Spleen (tissue), 11 donors: ENCODE data around the gene GALNTL6. TPM values are rescaled to one million over a fixed set of nuclear protein-coding genes. Genes with fewer than 3 reads are reported as not detected.

Experiments
- DNase-seq: peaks from one replicate; pipeline ENCODE4 v3.0.0-alpha.2; 2020
- H3K27ac ChIP-seq, 8 donors: fragments of 200-600 bp; sonication (generic) in 7 of 8; 1 replicate in 4 of 8; 2 replicates in 4 of 8; pipeline versions ENCODE4 v1.5.0 to v1.8.0; 2016 to 2021; ENCODE audit warnings: inconsistent platforms in 4 of 8, mild to moderate bottlenecking in 4 of 8, moderate library complexity in 1 of 8
- H3K27me3 ChIP-seq, 7 donors: fragments of 200-600 bp; sonication (generic) in 6 of 7; replicated peaks in 1 of 7; 1 replicate in 4 of 7; 2 replicates in 3 of 7; pipeline versions ENCODE4 v1.5.0 to v1.8.0; 2016 to 2021; ENCODE audit warnings: inconsistent platforms in 3 of 7, mild to moderate bottlenecking in 1 of 7
- H3K36me3 ChIP-seq, 6 donors: fragments of 200-600 bp; sonication (generic) in 5 of 6; 1 replicate in 4 of 6; 2 replicates in 2 of 6; pipeline versions ENCODE4 v1.5.0 to v1.8.0; 2016 to 2021; ENCODE audit warnings: inconsistent platforms in 2 of 6
- H3K4me1 ChIP-seq, 6 donors: fragments of 200-600 bp; sonication (generic) in 5 of 6; 1 replicate in 3 of 6; 2 replicates in 3 of 6; pipeline versions ENCODE4 v1.5.0 to v1.8.0; 2016 to 2021; ENCODE audit warnings: inconsistent platforms in 3 of 6
- H3K4me3 ChIP-seq, 8 donors: fragments of 200-600 bp; sonication (generic) in 7 of 8; 1 replicate in 4 of 8; 2 replicates in 4 of 8; pipeline versions ENCODE4 v1.5.0 to v1.8.0; 2016 to 2021; ENCODE audit warnings: inconsistent platforms in 4 of 8, mild to moderate bottlenecking in 4 of 8, moderate library complexity in 2 of 8
- H3K9me3 ChIP-seq, 8 donors: fragments of 200-600 bp; sonication (generic) in 7 of 8; 1 replicate in 4 of 8; 2 replicates in 4 of 8; pipeline versions ENCODE4 v1.5.0 to v1.8.0; 2016 to 2021; ENCODE audit warnings: inconsistent platforms in 4 of 8
- POLR2A ChIP-seq, 3 donors: fragments of 450-650 bp; IDR thresholded peaks; one replicate each; pipeline ENCODE4 v1.5.1; 2017; ENCODE audit warnings: antibody characterized with exemption in 3 of 3, mild to moderate bottlenecking in 1 of 3
- POLR2AphosphoS5 ChIP-seq, 3 donors: sonication (generic); formaldehyde crosslinking; IDR thresholded peaks; one replicate each; pipeline ENCODE4 v1.5.1; 2017; ENCODE audit warnings: antibody characterized with exemption in 3 of 3
- WGBS, 5 donors: extraction: QIAGEN DNeasy Blood & Tissue Kit in 3 of 5; methylation state at CpG; one replicate each; pipeline versions ENCODE4 v1.1.5 to v1.1.7; 2013 to 2018; 5-methylcytosine and 5-hydroxymethylcytosine counted together
- intact Hi-C: fragments of 100-400 bp; cut with DNase I; formaldehyde crosslinking; loops from one replicate; pipeline ENCODE4 v1.15.0; 2023; ENCODE audit warnings: low total_unique reads
- polyA plus RNA-seq, 3 donors: library from polyadenylated mRNA; stranded (reverse); fragments of 200-250 nt; gene quantifications; one replicate each; pipeline ENCODE4 v1.2.1, GENCODE V29; 2013
- total RNA-seq, 7 donors: library from RNA; depleted of rRNA in 3 of 7; stranded (reverse); fragments of >200 nt in 3 of 7; fragmentation: NEBNext Ultra II Directional in 4 of 7; extraction: Animal tissue kit (Norgen Biotek cat#: 25700) in 4 of 7; gene quantifications; one replicate each; pipeline versions ENCODE4 v1.1.0 to v1.2.1, GENCODE V29; 2016 to 2021
- TF ChIP-seq, protein P1 (sequence below), 11 experiments: fragments of 200-600 bp in 7 of 11; fragments of 450-650 bp in 4 of 11; sonication (generic) in 4 of 11; IDR thresholded peaks in 8 of 11; conservative IDR thresholded peaks in 3 of 11; 1 replicate in 7 of 11; 2 replicates in 4 of 11; pipeline versions ENCODE4 v1.4.0 to v1.8.0; 2016 to 2021; ENCODE audit warnings: antibody characterized with exemption in 11 of 11, inconsistent platforms in 4 of 11, mild to moderate bottlenecking in 1 of 11
- donor health status: healthy with polysubstance abuse.
- donor health status: DM: no; HTN: no; CAD: no; lungs with moderate emphysema.
- donor health status: DM: no; HTN: no; CAD: no.
- donor health status: Bipolar disorder and iron deficiency.
- donor health status: healthy.
- donor health status: DM: no; HTN: no; CAD: no.
- donor health status: DM: yes; HTN: yes; CAD: no.

Gene GALNTL6
- total and polyA plus RNA-seq, 10 donors: 3.2 to 12.5 (median 7.1) TPM

DNA sequence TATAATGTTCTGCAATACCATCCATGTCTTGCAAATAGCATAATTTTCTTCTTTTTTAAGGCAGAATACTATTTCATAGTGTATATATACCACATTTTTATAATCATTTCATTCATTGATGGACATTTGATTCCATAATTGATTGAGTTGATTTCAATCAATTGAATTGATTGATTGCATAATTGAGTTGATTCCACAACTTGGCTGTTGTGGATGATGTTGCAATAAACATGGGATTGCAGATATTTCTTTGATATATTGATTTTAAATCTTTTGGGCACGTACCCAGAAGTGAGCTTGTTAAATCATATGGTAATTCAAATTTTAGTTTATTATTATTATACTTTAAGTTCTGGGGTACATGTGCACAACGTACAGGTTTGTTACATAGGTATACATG lies 232.8 kb downstream of the GALNTL6 start:
- WGBS, 5 donors: 77 to 92% (median 82%) methylated on average over 2 of the region's 2 CpGs
- DNase-seq: no peak
- intact Hi-C loops: no loop called here
- H3K4me3 ChIP-seq: no peak overlapping the region
- H3K9me3 ChIP-seq: peaks cover 0 to under 1% (median 0%) of the 10 kb centered on the region in 8 donors
- no peak overlapping the region for H3K27ac ChIP-seq
- H3K27me3 ChIP-seq: no peaks in the 10 kb centered on the region
- TF ChIP-seq POLR2A (IDR thresholded peaks at IDR 0.05) (no peak), POLR2AphosphoS5 (IDR thresholded peaks at IDR 0.05) (no peak)
- TF ChIP-seq, protein P1, sequence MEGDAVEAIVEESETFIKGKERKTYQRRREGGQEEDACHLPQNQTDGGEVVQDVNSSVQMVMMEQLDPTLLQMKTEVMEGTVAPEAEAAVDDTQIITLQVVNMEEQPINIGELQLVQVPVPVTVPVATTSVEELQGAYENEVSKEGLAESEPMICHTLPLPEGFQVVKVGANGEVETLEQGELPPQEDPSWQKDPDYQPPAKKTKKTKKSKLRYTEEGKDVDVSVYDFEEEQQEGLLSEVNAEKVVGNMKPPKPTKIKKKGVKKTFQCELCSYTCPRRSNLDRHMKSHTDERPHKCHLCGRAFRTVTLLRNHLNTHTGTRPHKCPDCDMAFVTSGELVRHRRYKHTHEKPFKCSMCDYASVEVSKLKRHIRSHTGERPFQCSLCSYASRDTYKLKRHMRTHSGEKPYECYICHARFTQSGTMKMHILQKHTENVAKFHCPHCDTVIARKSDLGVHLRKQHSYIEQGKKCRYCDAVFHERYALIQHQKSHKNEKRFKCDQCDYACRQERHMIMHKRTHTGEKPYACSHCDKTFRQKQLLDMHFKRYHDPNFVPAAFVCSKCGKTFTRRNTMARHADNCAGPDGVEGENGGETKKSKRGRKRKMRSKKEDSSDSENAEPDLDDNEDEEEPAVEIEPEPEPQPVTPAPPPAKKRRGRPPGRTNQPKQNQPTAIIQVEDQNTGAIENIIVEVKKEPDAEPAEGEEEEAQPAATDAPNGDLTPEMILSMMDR (IDR thresholded peaks at IDR 0.05 in 8 of 11, conservative IDR thresholded peaks at IDR 0.05 in 3 of 11): no peak
- H3K36me3 ChIP-seq: no peaks in the 10 kb centered on the region
- no peaks in the 10 kb centered on the region for H3K4me1 ChIP-seq

DNA sequence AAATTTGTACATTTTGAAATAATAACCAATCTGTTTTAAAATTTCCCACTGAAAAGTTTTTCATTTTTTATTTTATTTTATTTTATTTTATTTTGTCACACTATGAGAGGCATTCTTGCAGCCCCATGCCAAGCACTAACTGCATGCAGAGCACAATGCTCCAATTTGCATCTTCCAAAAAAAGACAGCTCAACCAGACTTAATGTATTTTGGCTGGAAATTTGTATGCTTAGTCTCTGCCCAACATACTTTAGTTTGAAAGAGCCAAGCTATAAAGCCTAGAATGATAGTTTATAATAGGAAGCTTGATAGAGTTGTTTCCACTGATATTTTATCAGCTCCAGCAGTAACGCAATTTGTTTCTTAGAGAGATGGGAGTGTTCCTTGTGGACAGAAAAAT lies 235.5 kb downstream of the GALNTL6 start:
- Histone ChIP-seq H3K27me3 (no peaks in the 10 kb centered on the region), H3K9me3 (peaks cover 0 to 5% (median 0%) of the 10 kb centered on the region in 8 donors), H3K36me3 (no peaks in the 10 kb centered on the region), H3K27ac (no peak overlapping the region), H3K4me3 (no peak overlapping the region), H3K4me1 (no peaks in the 10 kb centered on the region)
- intact Hi-C loops: no loop called here
- DNase-seq: no peak
- 73 to 91% (median 84%) methylated on average over 1 of the region's 1 CpG for WGBS, 5 donors
- TF ChIP-seq, protein P1 (IDR thresholded peaks at IDR 0.05 in 8 of 11, conservative IDR thresholded peaks at IDR 0.05 in 3 of 11): no peak
- TF ChIP-seq POLR2AphosphoS5 (IDR thresholded peaks at IDR 0.05) (no peak), POLR2A (IDR thresholded peaks at IDR 0.05) (no peak)

DNA sequence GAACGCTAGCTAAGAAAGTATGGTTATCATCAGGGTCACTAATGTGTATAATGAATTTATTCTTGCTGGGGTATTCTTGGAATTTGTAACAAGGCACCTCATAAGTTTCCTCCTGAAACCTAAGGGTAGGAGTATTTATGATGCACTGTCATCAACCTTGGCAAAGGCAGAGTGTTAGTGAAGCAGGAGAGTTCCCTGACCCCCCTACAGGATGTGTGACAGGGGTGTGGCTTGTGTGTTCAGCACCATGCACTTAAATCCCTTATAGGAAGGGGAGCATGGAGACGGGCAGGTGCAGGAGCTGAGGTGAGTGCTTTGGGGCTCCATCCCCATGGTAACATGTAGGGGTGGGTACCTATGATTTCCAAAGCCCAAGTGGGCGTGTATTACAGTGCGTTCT lies 237.7 kb downstream of the GALNTL6 start:
- WGBS, 5 donors: 73 to 93% (median 82%) methylated on average over 4 of the region's 4 CpGs
- no peaks in the 10 kb centered on the region for H3K4me1 ChIP-seq
- no peak overlapping the region for H3K4me3 ChIP-seq
- intact Hi-C loops: no loop called here
- TF ChIP-seq POLR2A (IDR thresholded peaks at IDR 0.05) (no peak), POLR2AphosphoS5 (IDR thresholded peaks at IDR 0.05) (no peak)
- TF ChIP-seq, protein P1 (IDR thresholded peaks at IDR 0.05 in 8 of 11, conservative IDR thresholded peaks at IDR 0.05 in 3 of 11): no peak
- no peaks in the 10 kb centered on the region for H3K36me3 ChIP-seq
- no peaks in the 10 kb centered on the region for H3K27me3 ChIP-seq
- H3K27ac ChIP-seq: no peak overlapping the region
- DNase-seq: no peak
- peaks cover 0 to 5% (median 0%) of the 10 kb centered on the region in 8 donors for H3K9me3 ChIP-seq

DNA sequence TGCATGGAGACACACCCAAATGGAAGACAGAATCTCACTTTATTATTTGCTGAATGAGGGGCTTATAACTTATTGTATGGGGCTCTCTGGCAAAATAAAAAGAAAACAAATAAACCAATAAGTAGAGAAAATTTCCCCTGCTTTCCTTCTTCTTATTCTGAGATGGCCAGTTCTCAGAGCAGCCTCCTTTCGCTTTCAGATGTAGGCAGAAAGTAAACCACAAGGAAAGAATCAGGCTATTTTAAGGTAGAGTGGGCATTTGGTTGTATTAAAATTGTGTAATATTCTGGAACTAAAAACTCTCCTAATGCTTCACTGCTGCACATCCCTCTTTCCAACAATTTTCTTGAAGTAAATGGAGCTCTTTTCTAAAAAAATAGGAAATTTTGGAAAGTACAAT lies 241.8 kb downstream of the GALNTL6 start:
- WGBS, 5 donors: 61 to 80% (median 68%) methylated on average over 1 of the region's 1 CpG
- H3K9me3 ChIP-seq: peaks cover 0 to 5% (median 0%) of the 10 kb centered on the region in 8 donors
- intact Hi-C loops: no loop called here

More for the DNA sequence above, 241.8 kb downstream of the GALNTL6 start:
- TF ChIP-seq, protein P1 (IDR thresholded peaks at IDR 0.05 in 8 of 11, conservative IDR thresholded peaks at IDR 0.05 in 3 of 11): no peak
- TF ChIP-seq POLR2AphosphoS5 (IDR thresholded peaks at IDR 0.05) (no peak), POLR2A (IDR thresholded peaks at IDR 0.05) (no peak)
- no peak for DNase-seq
- no peaks in the 10 kb centered on the region for H3K36me3 ChIP-seq
- no peak overlapping the region for H3K27ac ChIP-seq
- H3K4me3 ChIP-seq: no peak overlapping the region
- H3K27me3 ChIP-seq: no peaks in the 10 kb centered on the region
- no peaks in the 10 kb centered on the region for H3K4me1 ChIP-seq
